K562 (cell line): Measurements from ENCODE around the gene NPC1L1. TPM values are rescaled to one million over a fixed set of nuclear protein-coding genes. Genes with fewer than 3 reads are reported as not detected.
A peak's percentile ranks its signal among the peaks of the same experiment; 100 is the strongest.

Experiments used
- ATAC-seq: fragments of 200-7000 bp; cut with Tn5 transposase; 3 replicates; pipeline ENCODE4 v1.9.1; 2020; ENCODE audit warnings: moderate library complexity
- BruUV-seq: library from RNA; stranded (reverse); fragments of 400-500 nt; replicated peaks from 2 replicates; lab custom pipeline; 2021; lab: Mats Ljungman, UMichigan
- CTCF ChIA-PET: fragments of 300-600 bp; formaldehyde crosslinking; extraction: SDS; loops from one replicate; lab custom pipeline; 2021; ENCODE audit warnings: low intra/inter-chr PET ratio; lab: Yijun Ruan, JAX
- POLR2A ChIA-PET: fragments of 300-600, 350-650 bp; sonication (Branson Sonifier 250); formaldehyde crosslinking; extraction: SDS; loops from one replicate; lab custom pipeline; 2021; ENCODE audit warnings: antibody characterized with exemption, inconsistent platforms; lab: Yijun Ruan, JAX
- DNase-seq, 4 experiments: peaks; one replicate each; pipeline versions ENCODE4 v3.0.0 to v3.0.0-alpha.2; 2011 to 2018; ENCODE audit warnings: low spot score in 3 of 4, mixed read lengths in 3 of 4; ENCODE audit errors: extremely low read depth in 1 of 4
- FAIRE-seq: peaks from 2 replicates; lab custom pipeline; 2011; peaks lifted over from hg19 to GRCh38; lab: Jason Lieb, UNC
- H2AFZ ChIP-seq: 2 replicates; pipeline ENCODE4 v1.6.0; 2011; ENCODE audit warnings: low read depth, low read length, control low read depth, inconsistent platforms
- H3K27ac ChIP-seq: fragments of 200-600 bp; 3 replicates; pipeline ENCODE4 v1.8.0; 2011; ENCODE audit warnings: low read depth, mild to moderate bottlenecking, control low read depth, inconsistent platforms, low read length, moderate library complexity, mixed read lengths; ENCODE audit errors: extremely low read depth
- H3K27me3 ChIP-seq, 2 experiments: fragments of 300-600 bp in 1 of 2; 2 replicates in 1 of 2; 3 replicates in 1 of 2; pipeline versions ENCODE4 v1.6.0 to v1.8.0; 2011; ENCODE audit warnings: inconsistent platforms in 2 of 2, low read length in 2 of 2, mild to moderate bottlenecking in 1 of 2, mixed read lengths in 1 of 2, moderate library complexity in 1 of 2; ENCODE audit not compliant: control insufficient read depth in 2 of 2, insufficient read depth in 2 of 2
- H3K36me3 ChIP-seq: fragments of 300-600 bp; 3 replicates; pipeline ENCODE4 v1.8.0; 2011; ENCODE audit warnings: mild to moderate bottlenecking, low read length, inconsistent platforms; ENCODE audit not compliant: control insufficient read depth, insufficient read depth
- H3K4me1 ChIP-seq, 2 experiments: fragments of 200-600 bp in 1 of 2; replicated peaks in 1 of 2; 2 replicates in 1 of 2; 3 replicates in 1 of 2; pipeline versions ENCODE4 v1.5.1 to v1.8.0; 2011; ENCODE audit warnings: inconsistent platforms in 2 of 2, low read length in 2 of 2, mild to moderate bottlenecking in 1 of 2, mixed read lengths in 1 of 2, moderate library complexity in 1 of 2; ENCODE audit not compliant: control insufficient read depth in 2 of 2, insufficient read depth in 2 of 2
- H3K4me2 ChIP-seq: 2 replicates; pipeline ENCODE4 v1.6.1; 2011; ENCODE audit warnings: low read length, control low read depth, inconsistent platforms, mixed read lengths; ENCODE audit not compliant: insufficient read depth
- H3K4me3 ChIP-seq: fragments of 200-600 bp; sonication (generic), shearing (Covaris generic); 2 replicates; pipeline ENCODE4 v1.5.1; 2016; ENCODE audit warnings: control low read depth, inconsistent platforms
- H3K79me2 ChIP-seq: fragments of 200-600 bp; 3 replicates; pipeline ENCODE4 v1.8.0; 2011; ENCODE audit warnings: low read length, inconsistent platforms; ENCODE audit not compliant: control insufficient read depth, insufficient read depth
- H3K9ac ChIP-seq, 2 experiments: 2 replicates each; pipeline versions ENCODE4 v1.6.0 to v1.6.1; 2011; ENCODE audit warnings: low read depth in 2 of 2, low read length in 2 of 2, control low read depth in 1 of 2, inconsistent platforms in 1 of 2, mild to moderate bottlenecking in 1 of 2, mixed read lengths in 1 of 2; ENCODE audit not compliant: insufficient read depth in 1 of 2
- H3K9me1 ChIP-seq: one replicate; pipeline ENCODE4 v1.6.0; 2011; ENCODE audit warnings: inconsistent platforms, mild to moderate bottlenecking, low read length, moderate library complexity; ENCODE audit not compliant: control insufficient read depth, insufficient read depth
- H3K9me3 ChIP-seq: replicated peaks from 2 replicates; pipeline ENCODE4 v1.5.1; 2011; ENCODE audit warnings: low read depth, low read length, inconsistent platforms; ENCODE audit not compliant: control insufficient read depth, insufficient read depth
- H4K20me1 ChIP-seq: replicated peaks from 2 replicates; pipeline ENCODE4 v1.6.1; 2011; ENCODE audit warnings: low read length, inconsistent platforms, mixed read lengths; ENCODE audit not compliant: control insufficient read depth, insufficient read depth
- C11orf30 ChIP-seq: fragments of 450-650 bp; IDR thresholded peaks from 2 replicates; pipeline ENCODE4 v1.6.1; 2016; ENCODE audit warnings: low read depth, mild to moderate bottlenecking
- MAFF ChIP-seq: IDR thresholded peaks from 2 replicates; pipeline ENCODE4 v1.6.1; 2012; ENCODE audit warnings: low read length, improper control_type of control experiment
- MAFG ChIP-seq: fragments of 450-650 bp; conservative IDR thresholded peaks from 2 replicates; pipeline ENCODE4 v1.6.1; 2016; ENCODE audit warnings: missing genetic modification characterization, missing compliant biosample characterization
- MAFK ChIP-seq: IDR thresholded peaks from 2 replicates; pipeline ENCODE4 v1.6.1; 2011; ENCODE audit warnings: low read length, improper control_type of control experiment
- SIN3A ChIP-seq, 2 experiments: fragments of 150-350 bp in 1 of 2; IDR thresholded peaks; 2 replicates each; pipeline ENCODE4 v1.6.1; 2011 to 2016; ENCODE audit warnings: borderline replicate concordance in 2 of 2, low read depth in 2 of 2, low read length in 2 of 2, mild to moderate bottlenecking in 2 of 2, moderate library complexity in 2 of 2; ENCODE audit not compliant: control insufficient read depth in 1 of 2
- SP1 ChIP-seq: sonication (generic); formaldehyde crosslinking; IDR thresholded peaks from 2 replicates; pipeline ENCODE4 v1.8.1; 2022; ENCODE audit warnings: mild to moderate bottlenecking, missing genetic modification reagents
- ZNF232 ChIP-seq: sonication (generic); formaldehyde crosslinking; IDR thresholded peaks from 2 replicates; pipeline ENCODE4 v1.8.0; 2022; ENCODE audit warnings: mild to moderate bottlenecking, missing genetic modification reagents
- ZNF316 ChIP-seq: fragments of 450-650 bp; IDR thresholded peaks from 2 replicates; pipeline ENCODE4 v1.6.1; 2016
- ZNF589 ChIP-seq: fragments of 200-800 bp; sonication (Bioruptor generic); IDR thresholded peaks from 2 replicates; pipeline ENCODE4 v1.6.1; 2016; ENCODE audit warnings: low read depth, missing genetic modification characterization, missing compliant biosample characterization
- WGBS: fragments of 100-300 bp; shearing (Covaris generic); methylation state at CpG from one replicate; pipeline ENCODE4 v1.1.6; 2016; ENCODE audit warnings: low coverage, mixed read lengths; ENCODE audit not compliant: insufficient coverage; ENCODE audit errors: missing lambda C conversion rate; 5-methylcytosine and 5-hydroxymethylcytosine counted together
- in situ Hi-C: fragments of 300-500 bp; cut with MboI; formaldehyde crosslinking; loops from 4 replicates; pipeline ENCODE4 v1.15.0; 2018; ENCODE audit warnings: inconsistent platforms, mixed read lengths
- intact Hi-C: fragments of 100-400 bp; cut with micrococcal nuclease; formaldehyde crosslinking; loops from 2 replicates; pipeline ENCODE4 v1.14.2; 2022
- polyA plus RNA-seq, 8 experiments: library from polyadenylated mRNA; depleted of rRNA in 4 of 8; stranded (reverse) in 5 of 8; unstranded in 3 of 8; fragments of >200 nt; fragmentation: Nextera tagmentation in 2 of 8; fragmentation: Illumina TruSeq in 1 of 8; extraction: Ambion mirVana in 2 of 8; extraction: Trizol in 1 of 8; gene quantifications; 2 replicates each; pipeline versions ENCODE4 v1.2.1 to v1.2.3, GENCODE V29; 2011 to 2014; ENCODE audit warnings: inconsistent platforms in 1 of 8, missing spikeins in 1 of 8
- total RNA-seq, 7 experiments: library from RNA; depleted of rRNA in 6 of 7; stranded (reverse); fragments of >200 nt in 6 of 7; fragmentation: Illumina TruSeq in 2 of 7; extraction: Trizol in 2 of 7; gene quantifications; 2 replicates each; pipeline versions ENCODE4 v1.2.1 to v1.2.3, GENCODE V29; 2011 to 2021; ENCODE audit warnings: low replicate concordance in 1 of 7

The NPC1L1 gene
- total and polyA plus RNA-seq, 9 of the 15 experiments (the other 6 are each of a cell fraction or from before 2014, with no cell fraction given): 0.01 to 0.18 (median 0.07) TPM; not detected in 4

DNA sequence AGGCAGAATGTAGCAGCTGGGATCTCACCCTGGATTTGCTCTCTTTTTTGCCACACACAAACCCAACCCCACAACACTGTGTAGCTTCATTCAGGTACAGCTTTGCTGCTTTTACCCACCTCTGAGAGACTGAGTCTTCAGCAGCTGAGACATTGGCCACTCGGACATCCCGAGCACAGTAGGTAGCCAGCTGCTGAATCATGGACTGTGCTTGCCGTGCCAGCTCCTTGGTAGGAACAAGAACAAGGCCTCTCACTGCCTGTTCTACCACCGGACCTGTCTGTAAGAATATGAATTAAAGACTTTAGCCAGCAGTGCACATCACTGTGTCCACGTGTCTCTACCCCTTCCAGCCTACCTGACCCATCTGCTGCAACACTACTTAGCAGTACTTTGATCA, 31.6 kb upstream of the NPC1L1 start:
- BruUV-seq: TSS peak; percentile 49
- Histone ChIP-seq H3K9me3 (no peaks in the 10 kb centered on the region), H3K27me3 (no peaks in the 10 kb centered on the region), H3K27ac (peak overlapping the region; percentile 85), H3K9ac (peak overlapping the region; percentile 97 to 98), H3K4me1 (peaks cover 22 to 27% of the 10 kb centered on the region in 2 experiments; a peak in 4 of 5 replicates), H3K36me3 (peaks cover 71% of the 10 kb centered on the region), H2AFZ (no peak overlapping the region), H4K20me1 (no peaks in the 10 kb centered on the region; the same call in 1 of the 2 replicates), H3K9me1 (no peaks in the 10 kb centered on the region), H3K4me3 (peak overlapping the region; percentile 75), H3K4me2 (peak overlapping the region; percentile 97), H3K79me2 (peaks cover 59% of the 10 kb centered on the region)
- in situ Hi-C loops: no loop called here
- no peak for FAIRE-seq
- TF ChIP-seq SIN3A (IDR thresholded peaks at IDR 0.05; ENCODE audit: borderline replicate concordance in 2 of 2, control insufficient read depth in 1 of 2, low read depth in 2 of 2, low read length in 2 of 2): peak in 1 of 2 experiments; percentile 14; a peak in 1 of 4 replicates
- no peak for TF ChIP-seq ZNF589 (CRISPR knock-in tag)
- ChIA-PET CTCF (no interaction called here), POLR2A (interaction anchor here (0.6 to 4.3 kb wide), 9 partner anchors 8 to 293 kb away, joined by 3 to 38 read pairs (median 4); partner anchors contain the start of genes PPIA and TMED4)
- no peak for ATAC-seq
- intact Hi-C loops: no loop called here
- DNase-seq: peak in 2 of 4 experiments; percentile 10 to 12
- 11% methylated on average over 5 of the region's 5 CpGs for WGBS

DNA sequence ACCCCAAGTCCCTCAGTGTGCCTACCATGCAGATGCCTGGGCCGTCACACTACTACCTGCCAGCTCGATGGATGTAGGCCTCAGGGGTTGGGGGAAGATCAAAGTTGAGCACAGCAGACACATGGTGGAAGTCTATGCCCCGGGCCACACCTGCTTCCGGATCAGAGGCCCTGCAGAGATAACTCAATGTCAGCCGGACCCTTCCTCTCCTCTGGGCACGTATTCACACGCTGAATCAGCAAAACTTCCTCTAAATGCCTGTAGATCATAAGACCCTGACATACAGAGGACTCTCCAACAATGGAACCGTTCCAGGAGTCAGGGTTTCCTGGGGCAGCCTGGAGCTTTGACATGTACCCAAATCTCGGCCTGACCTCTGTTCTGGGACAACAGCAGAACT, 28.8 kb upstream of the NPC1L1 start:
- CTCF ChIA-PET: no interaction called here
- H3K79me2 ChIP-seq: peaks cover 59% of the 10 kb centered on the region
- POLR2A ChIA-PET: interaction anchor here (0.9 kb wide), 1 partner anchor 278 kb away, joined by 4 read pairs; the partner anchor contains the start of gene H2AZ2
- peak overlapping the region in 1 of 2 experiments; percentile 53; a peak in 1 of 4 replicates for H3K9ac ChIP-seq
- no peak overlapping the region for H2AFZ ChIP-seq
- FAIRE-seq: no peak
- H3K27ac ChIP-seq: no peak overlapping the region
- in situ Hi-C loops: no loop called here
- no peaks in the 10 kb centered on the region for H3K27me3 ChIP-seq
- H3K36me3 ChIP-seq: peaks cover 80% of the 10 kb centered on the region
- H3K4me2 ChIP-seq: no peak overlapping the region
- TF ChIP-seq C11orf30: peak; percentile 75
- TF ChIP-seq MAFF: peak; percentile 65
- peak; percentile 50; the same call in 1 of the 2 replicates for TF ChIP-seq MAFG
- peak; percentile 83 for TF ChIP-seq ZNF316
- TF ChIP-seq SP1 (CRISPR knock-in tag): no peak
- no peak for TF ChIP-seq ZNF232
- peak; percentile 62 for TF ChIP-seq MAFK
- no peak for DNase-seq
- H3K9me1 ChIP-seq: peaks cover 5% of the 10 kb centered on the region
- intact Hi-C loops: loop anchor here (5.0 kb wide), 3 partner anchors 73 to 328 kb away; no protein-coding TSS in a partner anchor
- H3K9me3 ChIP-seq: no peaks in the 10 kb centered on the region
- BruUV-seq: no TSS peak
- H3K4me1 ChIP-seq: peaks cover 44 to 56% of the 10 kb centered on the region in 2 experiments; a peak in 4 of 5 replicates
- H4K20me1 ChIP-seq: peaks cover 12% of the 10 kb centered on the region
- WGBS: 94% methylated on average over 7 of the region's 9 CpGs
- ATAC-seq: no peak
- H3K4me3 ChIP-seq: no peak overlapping the region
